Gastrocnemius medialis (tissue), 4 donors: Measurements from ENCODE around the gene NEMP2. TPM values are rescaled to one million over a fixed set of nuclear protein-coding genes. Genes with fewer than 3 reads are reported as not detected.

ENCODE experiments used
- ATAC-seq, 2 donors: fragments of 150-250 bp; one replicate each; pipeline ENCODE4 v1.9.1; 2016
- DNase-seq, 2 donors: peaks; one replicate each; pipeline ENCODE4 v3.0.0-alpha.2; 2019
- H3K27ac ChIP-seq, 4 donors: fragments of 200-600 bp; sonication (generic); 1 replicate in 1 of 4; 2 replicates in 3 of 4; pipeline ENCODE4 v1.5.1; 2016 to 2018; ENCODE audit warnings: mild to moderate bottlenecking in 2 of 4, moderate library complexity in 1 of 4
- H3K27me3 ChIP-seq, 3 donors: fragments of 200-600 bp; sonication (generic) in 2 of 3; 1 replicate in 1 of 3; 2 replicates in 2 of 3; pipeline versions ENCODE4 v1.5.1 to v1.6.0; 2016 to 2019; ENCODE audit warnings: mild to moderate bottlenecking in 1 of 3, moderate library complexity in 1 of 3
- H3K36me3 ChIP-seq, 2 donors: fragments of 200-600 bp; sonication (generic) in 1 of 2; one replicate each; pipeline ENCODE4 v1.5.1; 2017 to 2018
- H3K4me1 ChIP-seq, 2 donors: fragments of 200-600 bp; sonication (generic) in 1 of 2; one replicate each; pipeline ENCODE4 v1.5.1; 2016 to 2017; ENCODE audit warnings: mild to moderate bottlenecking in 2 of 2
- H3K4me3 ChIP-seq, 4 donors: fragments of 200-600 bp; sonication (generic) in 3 of 4; 1 replicate in 1 of 4; 2 replicates in 3 of 4; pipeline ENCODE4 v1.5.1; 2016 to 2019; ENCODE audit warnings: mild to moderate bottlenecking in 2 of 4
- H3K9me3 ChIP-seq, 3 donors: fragments of 200-600 bp; sonication (generic) in 2 of 3; 1 replicate in 1 of 3; 2 replicates in 2 of 3; pipeline ENCODE4 v1.5.1; 2016 to 2019
- CTCF ChIP-seq, 5 experiments: fragments of 450-650 bp in 3 of 5; fragments of 200-600 bp in 2 of 5; sonication (generic) in 2 of 5; IDR thresholded peaks in 4 of 5; conservative IDR thresholded peaks in 1 of 5; 1 replicate in 4 of 5; 2 replicates in 1 of 5; pipeline ENCODE4 v1.5.1; 2016 to 2019; ENCODE audit warnings: antibody characterized with exemption in 5 of 5, mild to moderate bottlenecking in 3 of 5, moderate library complexity in 3 of 5
- POLR2A ChIP-seq, 2 donors: fragments of 450-650 bp; IDR thresholded peaks; one replicate each; pipeline ENCODE4 v1.6.1; 2017; ENCODE audit warnings: antibody characterized with exemption in 2 of 2, mild to moderate bottlenecking in 2 of 2, moderate library complexity in 2 of 2
- in situ Hi-C, 4 donors: fragments of 200-750 bp; cut with MboI; loops; one replicate each; pipeline versions ENCODE4 v1.15.0 to v1.8.0; 2017; ENCODE audit warnings: low sequenced_read_pairs in 4 of 4
- intact Hi-C: fragments of 100-400 bp; cut with DNase I; formaldehyde crosslinking; loops from one replicate; pipeline ENCODE4 v1.15.1; 2023; ENCODE audit warnings: low total_unique reads
- total RNA-seq, 4 donors: library from RNA; depleted of rRNA; stranded (reverse); fragments of >200 nt; gene quantifications; one replicate each; pipeline versions ENCODE4 v1.1.0 to v1.2.3, GENCODE V29; 2016

The NEMP2 gene
- total RNA-seq, 4 donors from 2014 or later = 0.24 to 1.7 (median 1.3) TPM

DNA sequence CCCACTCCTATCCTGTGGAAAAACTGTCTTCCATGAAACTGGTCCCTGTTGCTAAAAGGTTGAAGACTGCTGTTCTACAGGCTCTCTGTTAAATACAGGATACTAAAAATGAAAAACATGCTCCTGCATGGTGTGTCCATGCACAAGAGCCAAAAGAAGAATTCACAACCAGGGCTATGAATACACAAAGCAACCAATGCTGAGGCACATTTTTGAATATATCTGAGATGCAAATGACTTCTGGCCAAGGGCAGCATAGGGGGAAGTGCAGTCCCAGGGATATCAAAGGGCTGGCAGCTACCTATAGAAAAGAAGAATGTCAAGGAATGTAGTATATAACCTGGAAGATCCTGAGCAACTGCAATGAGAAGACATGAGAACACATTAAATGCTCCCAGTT, 6.6 kb downstream of the NEMP2 start:
- H3K27me3 ChIP-seq = no peaks in the 10 kb centered on the region
- H3K4me1 ChIP-seq = no peaks in the 10 kb centered on the region
- H3K4me3 ChIP-seq = no peak overlapping the region
- DNase-seq = no peak
- H3K27ac ChIP-seq = no peak overlapping the region
- no peak for ATAC-seq
- in situ Hi-C loops = loop anchor here in 1 of 4 donors (25.0 kb wide), 1 partner anchor 109 kb away; the partner anchor contains the start of gene NAB1
- H3K36me3 ChIP-seq = no peaks in the 10 kb centered on the region
- TF ChIP-seq POLR2A (IDR thresholded peaks at IDR 0.05) (no peak), CTCF (IDR thresholded peaks at IDR 0.05 in 4 of 5, conservative IDR thresholded peaks at IDR 0.05 in 1 of 5) (no peak)
- no peaks in the 10 kb centered on the region for H3K9me3 ChIP-seq
- intact Hi-C loops = no loop called here

GRCh38 chr2:190527214-190527613, 7.3 kb downstream of the NEMP2 start:
- in situ Hi-C loops = loop anchor here in 1 of 4 donors (25.0 kb wide), 1 partner anchor 110 kb away; the partner anchor contains the start of gene NAB1
- intact Hi-C loops = no loop called here
- DNase-seq (no peak), ATAC-seq (no peak)
- TF ChIP-seq CTCF (IDR thresholded peaks at IDR 0.05 in 4 of 5, conservative IDR thresholded peaks at IDR 0.05 in 1 of 5) (no peak), POLR2A (IDR thresholded peaks at IDR 0.05) (no peak)
- H3K9me3 ChIP-seq = no peaks in the 10 kb centered on the region
- no peaks in the 10 kb centered on the region for H3K36me3 ChIP-seq
- no peaks in the 10 kb centered on the region for H3K27me3 ChIP-seq
- H3K4me1 ChIP-seq = no peaks in the 10 kb centered on the region
- H3K27ac ChIP-seq = no peak overlapping the region
- H3K4me3 ChIP-seq = no peak overlapping the region

GRCh38 chr2:190526105-190526750, 8.3 kb downstream of the NEMP2 start:
- TF ChIP-seq POLR2A (IDR thresholded peaks at IDR 0.05) (no peak), CTCF (IDR thresholded peaks at IDR 0.05 in 4 of 5, conservative IDR thresholded peaks at IDR 0.05 in 1 of 5) (no peak)
- H3K27ac ChIP-seq = no peak overlapping the region
- H3K4me1 ChIP-seq = no peaks in the 10 kb centered on the region
- no peak overlapping the region for H3K4me3 ChIP-seq
- ATAC-seq = no peak
- DNase-seq = no peak
- in situ Hi-C loops = loop anchor here in 1 of 4 donors (25.0 kb wide), 1 partner anchor 111 kb away; the partner anchor contains the start of gene NAB1
- H3K27me3 ChIP-seq = no peaks in the 10 kb centered on the region
- no peaks in the 10 kb centered on the region for H3K9me3 ChIP-seq
- intact Hi-C loops = no loop called here
- H3K36me3 ChIP-seq = no peaks in the 10 kb centered on the region

- H3K36me3 ChIP-seq = no peaks in the 10 kb centered on the region
- in situ Hi-C loops = loop anchor here in 1 of 4 donors (25.0 kb wide), 1 partner anchor 112 kb away; the partner anchor contains the start of gene NAB1
- no peak overlapping the region for H3K4me3 ChIP-seq
- TF ChIP-seq POLR2A (IDR thresholded peaks at IDR 0.05) = no peak
- TF ChIP-seq CTCF (IDR thresholded peaks at IDR 0.05 in 4 of 5, conservative IDR thresholded peaks at IDR 0.05 in 1 of 5) = no peak
- no peaks in the 10 kb centered on the region for H3K4me1 ChIP-seq
- DNase-seq (no peak), ATAC-seq (no peak)
- no peaks in the 10 kb centered on the region for H3K9me3 ChIP-seq
- no peak overlapping the region for H3K27ac ChIP-seq
- no peaks in the 10 kb centered on the region for H3K27me3 ChIP-seq
- intact Hi-C loops = no loop called here
Measured at GRCh38 chr2:190524928-190525327, 9.6 kb downstream of the NEMP2 start.
